GM12801 (cell line): ENCODE data around the gene RASGRF2.

Experiments
- CTCF ChIP-seq: IDR thresholded peaks from one replicate; pipeline ENCODE4 v1.5.1; 2011; ENCODE audit warnings: control low read depth; ENCODE audit not compliant: insufficient read length; ENCODE audit errors: extremely low read depth

The RASGRF2 gene

GRCh38 chr5:80995908-80996307 lies 35.7 kb downstream of the RASGRF2 start:
- no peak for TF ChIP-seq CTCF

GRCh38 chr5:80998590-80998979 lies 38.4 kb downstream of the RASGRF2 start:
- no peak for TF ChIP-seq CTCF

- no peak for TF ChIP-seq CTCF
Measured at GRCh38 chr5:81003811-81004386, 43.7 kb downstream of the RASGRF2 start.

GRCh38 chr5:81005708-81006107 lies 45.5 kb downstream of the RASGRF2 start:
- TF ChIP-seq CTCF = no peak

GRCh38 chr5:81006231-81006630 lies 46.1 kb downstream of the RASGRF2 start:
- no peak for TF ChIP-seq CTCF

- TF ChIP-seq CTCF = no peak
Measured at GRCh38 chr5:81006947-81007636, 46.9 kb downstream of the RASGRF2 start.

- TF ChIP-seq CTCF = no peak
Measured at GRCh38 chr5:81007637-81008027, 47.5 kb downstream of the RASGRF2 start.
